Liver (tissue), 9 donors: ENCODE data around the gene TMEM141. TPM values are rescaled to one million over a fixed set of nuclear protein-coding genes. Genes with fewer than 3 reads are reported as not detected.

Experiments used
- DNase-seq: peaks from one replicate; pipeline ENCODE4 v3.0.0-alpha.2; 2017; ENCODE audit warnings: low spot score
- H3K27ac ChIP-seq, 2 donors: one replicate each; pipeline ENCODE4 v1.7.0; 2013; ENCODE audit warnings: inconsistent platforms in 2 of 2, low read length in 2 of 2, control low read depth in 1 of 2, low read depth in 1 of 2, mild to moderate bottlenecking in 1 of 2
- H3K27me3 ChIP-seq, 4 donors: one replicate each; pipeline versions ENCODE4 v1.6.1 to v1.7.0; 2013; ENCODE audit warnings: low read length in 3 of 4, inconsistent platforms in 1 of 4, mild to moderate bottlenecking in 1 of 4, moderate library complexity in 1 of 4; ENCODE audit not compliant: control insufficient read depth in 4 of 4, insufficient read depth in 4 of 4
- H3K36me3 ChIP-seq, 4 donors: one replicate each; pipeline versions ENCODE4 v1.6.1 to v1.7.0; 2013; ENCODE audit warnings: low read length in 3 of 4, mild to moderate bottlenecking in 3 of 4, low read depth in 1 of 4, moderate library complexity in 1 of 4; ENCODE audit not compliant: control insufficient read depth in 4 of 4, insufficient read depth in 3 of 4
- H3K4me1 ChIP-seq, 4 donors: one replicate each; pipeline versions ENCODE4 v1.6.1 to v1.7.0; 2013; ENCODE audit warnings: low read length in 3 of 4, mild to moderate bottlenecking in 3 of 4, moderate library complexity in 1 of 4; ENCODE audit not compliant: control insufficient read depth in 4 of 4, insufficient read depth in 4 of 4
- H3K4me3 ChIP-seq, 3 donors: one replicate each; pipeline versions ENCODE4 v1.6.1 to v1.7.0; 2013; ENCODE audit warnings: low read length in 3 of 3, control low read depth in 1 of 3, low read depth in 1 of 3, mild to moderate bottlenecking in 1 of 3
- H3K9ac ChIP-seq, 2 donors: one replicate each; pipeline ENCODE4 v1.7.0; 2013; ENCODE audit warnings: low read length in 2 of 2, mild to moderate bottlenecking in 2 of 2, moderate library complexity in 2 of 2, control low read depth in 1 of 2, low read depth in 1 of 2
- H3K9me3 ChIP-seq, 4 donors: one replicate each; pipeline versions ENCODE4 v1.6.1 to v1.7.0; 2013; ENCODE audit warnings: low read length in 3 of 4; ENCODE audit not compliant: control insufficient read depth in 4 of 4
- ATF3 ChIP-seq: IDR thresholded peaks from 2 replicates; pipeline ENCODE4 v1.6.1; 2016; ENCODE audit warnings: antibody characterized with exemption
- CTCF ChIP-seq: fragments of 150-350 bp; IDR thresholded peaks from 2 replicates; pipeline ENCODE4 v1.5.1; 2017; ENCODE audit warnings: improper control_type of control experiment, low read depth, low read length; ENCODE audit not compliant: missing input control
- EGR1 ChIP-seq, 2 donors: IDR thresholded peaks; 2 replicates each; pipeline ENCODE4 v1.6.1; 2016 to 2018; ENCODE audit warnings: antibody characterized with exemption in 2 of 2, low read depth in 2 of 2
- FOXA1 ChIP-seq: IDR thresholded peaks from 2 replicates; pipeline ENCODE4 v1.6.1; 2016; ENCODE audit warnings: antibody characterized with exemption
- FOXA2 ChIP-seq: IDR thresholded peaks from 2 replicates; pipeline ENCODE4 v1.6.1; 2016; ENCODE audit warnings: antibody characterized with exemption
- GABPA ChIP-seq, 2 donors: IDR thresholded peaks in 1 of 2; conservative IDR thresholded peaks in 1 of 2; 2 replicates each; pipeline ENCODE4 v1.6.1; 2016; ENCODE audit warnings: antibody characterized with exemption in 2 of 2, mild to moderate bottlenecking in 1 of 2, moderate library complexity in 1 of 2
- HNF4A ChIP-seq, 2 donors: conservative IDR thresholded peaks; 2 replicates each; pipeline ENCODE4 v1.6.1; 2016; ENCODE audit warnings: antibody characterized with exemption in 2 of 2, mild to moderate bottlenecking in 2 of 2
- HNF4G ChIP-seq: IDR thresholded peaks from 2 replicates; pipeline ENCODE4 v1.6.1; 2016; ENCODE audit warnings: antibody characterized with exemption
- JUND ChIP-seq, 2 donors: IDR thresholded peaks; 2 replicates each; pipeline ENCODE4 v1.6.1; 2016; ENCODE audit warnings: antibody characterized with exemption in 2 of 2
- NR2F2 ChIP-seq: IDR thresholded peaks from 2 replicates; pipeline ENCODE4 v1.6.1; 2016; ENCODE audit warnings: antibody characterized with exemption
- RAD21 ChIP-seq, 2 donors: IDR thresholded peaks; 2 replicates each; pipeline ENCODE4 v1.6.1; 2016; ENCODE audit warnings: antibody characterized with exemption in 2 of 2, mild to moderate bottlenecking in 2 of 2
- REST ChIP-seq: IDR thresholded peaks from 2 replicates; pipeline ENCODE4 v1.6.1; 2016; ENCODE audit warnings: antibody characterized with exemption, mild to moderate bottlenecking
- RXRA ChIP-seq, 2 donors: IDR thresholded peaks; 2 replicates each; pipeline ENCODE4 v1.6.1; 2017 to 2018; ENCODE audit warnings: antibody characterized with exemption in 2 of 2, mild to moderate bottlenecking in 1 of 2
- SP1 ChIP-seq: IDR thresholded peaks from 2 replicates; pipeline ENCODE4 v1.6.1; 2018; ENCODE audit warnings: antibody characterized with exemption, mild to moderate bottlenecking
- TAF1 ChIP-seq: conservative IDR thresholded peaks from 2 replicates; pipeline ENCODE4 v1.6.1; 2016; ENCODE audit warnings: antibody characterized with exemption, mild to moderate bottlenecking
- YY1 ChIP-seq: IDR thresholded peaks from 2 replicates; pipeline ENCODE4 v1.6.1; 2016; ENCODE audit warnings: antibody characterized with exemption, mild to moderate bottlenecking
- ZBTB33 ChIP-seq: IDR thresholded peaks from 2 replicates; pipeline ENCODE4 v1.6.1; 2016; ENCODE audit warnings: antibody characterized with exemption
- WGBS: extraction: QIAGEN DNeasy Blood & Tissue Kit; methylation state at CpG from one replicate; pipeline ENCODE4 v1.1.7; 2013; 5-methylcytosine and 5-hydroxymethylcytosine counted together
- polyA plus RNA-seq, 2 donors: library from polyadenylated mRNA; stranded (reverse) in 1 of 2; unstranded in 1 of 2; fragments of 200-250 nt in 1 of 2; fragments of >200 nt in 1 of 2; fragmentation: Nextera tagmentation in 1 of 2; extraction: Ambion mirVana in 1 of 2; gene quantifications; one replicate each; pipeline versions ENCODE4 v1.2.1 to v1.2.3, GENCODE V29; 2013 to 2015
- total RNA-seq, 2 donors: library from RNA; depleted of rRNA; stranded (reverse); fragments of >200 nt; gene quantifications; one replicate each; pipeline ENCODE4 v1.2.3, GENCODE V29; 2014
- TF ChIP-seq, protein P1 (sequence below): IDR thresholded peaks from 2 replicates; pipeline ENCODE4 v1.6.1; 2016; ENCODE audit warnings: antibody characterized with exemption
- donor health status: healthy.
- donor health status: healthy.
- donor health status: healthy.
- donor health status: healthy.
- donor health status: healthy.

The TMEM141 gene
- total and polyA plus RNA-seq, 4 donors: 32.2 to 74.7 (median 66.2) TPM

DNA sequence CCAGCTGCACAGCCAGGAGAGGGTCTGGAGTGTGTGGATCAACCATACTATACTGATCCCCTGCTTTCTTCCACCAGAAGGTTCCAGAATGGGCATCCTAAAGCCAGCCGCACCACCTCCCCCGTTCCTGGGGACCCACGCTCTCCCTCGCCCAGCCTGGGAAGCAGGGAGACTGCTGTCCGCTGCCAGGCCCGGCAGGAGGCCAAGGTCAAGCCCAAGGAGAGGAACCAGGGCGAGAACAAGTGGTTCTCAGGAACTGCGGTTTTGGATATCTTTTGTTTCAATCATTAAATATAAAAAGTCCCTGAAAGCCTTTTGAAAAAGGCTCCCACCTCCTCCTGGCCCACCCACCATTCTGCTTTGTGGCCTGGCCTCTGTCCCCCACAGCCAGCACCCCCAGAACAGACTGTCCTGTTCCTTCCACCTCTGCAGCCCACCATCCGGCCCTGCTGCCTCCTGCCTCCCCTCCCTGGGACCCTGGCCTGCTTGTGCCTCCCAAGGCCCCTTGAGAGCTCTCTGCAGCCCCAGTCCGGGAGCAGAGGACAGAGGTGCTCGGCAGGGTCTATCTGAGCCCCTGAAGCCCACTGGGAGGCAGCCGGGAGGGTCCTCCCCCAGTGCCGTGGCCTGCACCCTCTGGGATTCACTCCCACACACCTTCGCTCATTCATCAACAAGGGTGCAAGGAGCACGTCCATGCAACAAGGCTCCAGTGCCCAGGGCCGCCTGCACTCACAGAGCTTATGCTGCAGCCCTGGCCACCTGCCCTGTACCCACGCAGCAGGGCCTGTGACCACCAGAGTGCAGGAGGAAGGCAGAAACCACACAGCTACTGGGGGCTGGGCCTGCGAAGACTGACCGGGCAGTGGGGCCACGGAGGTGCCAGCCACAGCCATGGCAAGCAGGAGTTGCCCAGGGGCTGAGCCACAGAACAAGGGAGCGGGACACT, 42.2 kb upstream of the TMEM141 start:
- no peak for DNase-seq
- Histone ChIP-seq H3K27ac (no peak overlapping the region), H3K4me1 (no peaks in the 10 kb centered on the region)

More for the DNA sequence above, 42.2 kb upstream of the TMEM141 start:
- no peak overlapping the region for H3K4me3 ChIP-seq
- H3K9ac ChIP-seq: no peak overlapping the region
- no peaks in the 10 kb centered on the region for H3K27me3 ChIP-seq
- 87% methylated on average over 21 of the region's 21 CpGs for WGBS
- TF ChIP-seq RXRA (IDR thresholded peaks at IDR 0.05) (no peak), YY1 (no peak), HNF4G (no peak), JUND (IDR thresholded peaks at IDR 0.05) (no peak), ZBTB33 (no peak), FOXA1 (no peak), RAD21 (IDR thresholded peaks at IDR 0.05) (no peak), SP1 (no peak), TAF1 (no peak), EGR1 (IDR thresholded peaks at IDR 0.05; ENCODE audit: low read depth in 2 of 2) (no peak), GABPA (IDR thresholded peaks at IDR 0.05 in 1 of 2, conservative IDR thresholded peaks at IDR 0.05 in 1 of 2) (no peak), CTCF (no peak), ATF3 (no peak), FOXA2 (no peak), REST (no peak), HNF4A (conservative IDR thresholded peaks at IDR 0.05) (no peak), NR2F2 (no peak)
- TF ChIP-seq, protein P1, sequence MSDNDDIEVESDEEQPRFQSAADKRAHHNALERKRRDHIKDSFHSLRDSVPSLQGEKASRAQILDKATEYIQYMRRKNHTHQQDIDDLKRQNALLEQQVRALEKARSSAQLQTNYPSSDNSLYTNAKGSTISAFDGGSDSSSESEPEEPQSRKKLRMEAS: no peak
- no peaks in the 10 kb centered on the region for H3K36me3 ChIP-seq
- peaks cover 0 to 10% (median 1%) of the 10 kb centered on the region in 4 donors for H3K9me3 ChIP-seq
